H1 (cell line): ENCODE measurements around the gene ACP2. TPM values are rescaled to one million over a fixed set of nuclear protein-coding genes. Genes with fewer than 3 reads are reported as not detected.

Source experiments
- NRF1 ChIP-seq: IDR thresholded peaks from 2 replicates; pipeline ENCODE4 v1.6.1; 2011; ENCODE audit warnings: mild to moderate bottlenecking, low read depth, low read length, improper control_type of control experiment
- SP1 ChIP-seq: IDR thresholded peaks from 2 replicates; pipeline ENCODE4 v1.6.1; 2011; ENCODE audit warnings: low read depth, low read length
- polyA plus RNA-seq, 7 experiments: library from polyadenylated mRNA; depleted of rRNA in 3 of 7; stranded (reverse) in 5 of 7; unstranded in 2 of 7; fragments of >200 nt in 5 of 7; fragments of 200-250 nt in 2 of 7; gene quantifications; 1 replicate in 5 of 7; 2 replicates in 1 of 7; 4 replicates in 1 of 7; pipeline versions ENCODE4 v1.2.1 to v1.2.3, GENCODE V29; 2011 to 2013; ENCODE audit warnings: missing spikeins in 2 of 7, mixed read lengths in 2 of 7
- total RNA-seq: library from RNA; stranded (reverse); fragmentation: NEBNext Ultra II Directional; extraction: Animal tissue kit (Norgen Biotek cat#: 25700); gene quantifications from 2 replicates; pipeline ENCODE4 v1.2.1, GENCODE V29; 2021
- TF ChIP-seq, protein P1 (sequence below): fragments of 300-600 bp; sonication (generic); IDR thresholded peaks from 2 replicates; pipeline ENCODE4 v1.7.1; 2012; ENCODE audit warnings: low read length, moderate library complexity, mild to moderate bottlenecking, inconsistent platforms; ENCODE audit not compliant: insufficient replicate concordance

Gene ACP2
- total and polyA plus RNA-seq, 2 of the 8 experiments (the other 6 are each of a cell fraction or from before 2014, with no cell fraction given): 17.8 to 19.8 TPM

DNA sequence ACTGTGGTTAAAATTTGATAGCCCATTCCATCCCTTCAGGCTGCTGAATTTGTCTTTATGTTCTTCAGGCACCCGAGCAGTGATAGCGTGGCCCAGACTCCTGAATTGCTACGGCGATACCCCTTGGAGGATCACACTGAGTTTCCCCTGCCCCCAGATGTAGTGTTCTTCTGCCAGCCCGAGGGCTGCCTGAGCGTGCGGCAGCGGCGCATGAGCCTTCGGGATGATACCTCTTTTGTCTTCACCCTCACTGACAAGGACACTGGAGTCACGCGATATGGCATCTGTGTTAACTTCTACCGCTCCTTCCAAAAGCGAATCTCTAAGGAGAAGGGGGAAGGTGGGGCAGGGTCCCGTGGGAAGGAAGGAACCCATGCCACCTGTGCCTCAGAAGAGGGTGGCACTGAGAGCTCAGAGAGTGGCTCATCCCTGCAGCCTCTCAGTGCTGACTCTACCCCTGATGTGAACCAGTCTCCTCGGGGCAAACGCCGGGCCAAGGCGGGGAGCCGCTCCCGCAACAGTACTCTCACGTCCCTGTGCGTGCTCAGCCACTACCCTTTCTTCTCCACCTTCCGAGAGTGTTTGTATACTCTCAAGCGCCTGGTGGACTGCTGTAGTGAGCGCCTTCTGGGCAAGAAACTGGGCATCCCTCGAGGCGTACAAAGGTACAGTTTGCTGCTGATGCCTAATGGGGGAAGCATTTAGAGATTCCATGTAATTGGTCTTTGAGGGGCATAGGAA, 26.1 kb upstream of the ACP2 start (continued):
- TF ChIP-seq, protein P1, sequence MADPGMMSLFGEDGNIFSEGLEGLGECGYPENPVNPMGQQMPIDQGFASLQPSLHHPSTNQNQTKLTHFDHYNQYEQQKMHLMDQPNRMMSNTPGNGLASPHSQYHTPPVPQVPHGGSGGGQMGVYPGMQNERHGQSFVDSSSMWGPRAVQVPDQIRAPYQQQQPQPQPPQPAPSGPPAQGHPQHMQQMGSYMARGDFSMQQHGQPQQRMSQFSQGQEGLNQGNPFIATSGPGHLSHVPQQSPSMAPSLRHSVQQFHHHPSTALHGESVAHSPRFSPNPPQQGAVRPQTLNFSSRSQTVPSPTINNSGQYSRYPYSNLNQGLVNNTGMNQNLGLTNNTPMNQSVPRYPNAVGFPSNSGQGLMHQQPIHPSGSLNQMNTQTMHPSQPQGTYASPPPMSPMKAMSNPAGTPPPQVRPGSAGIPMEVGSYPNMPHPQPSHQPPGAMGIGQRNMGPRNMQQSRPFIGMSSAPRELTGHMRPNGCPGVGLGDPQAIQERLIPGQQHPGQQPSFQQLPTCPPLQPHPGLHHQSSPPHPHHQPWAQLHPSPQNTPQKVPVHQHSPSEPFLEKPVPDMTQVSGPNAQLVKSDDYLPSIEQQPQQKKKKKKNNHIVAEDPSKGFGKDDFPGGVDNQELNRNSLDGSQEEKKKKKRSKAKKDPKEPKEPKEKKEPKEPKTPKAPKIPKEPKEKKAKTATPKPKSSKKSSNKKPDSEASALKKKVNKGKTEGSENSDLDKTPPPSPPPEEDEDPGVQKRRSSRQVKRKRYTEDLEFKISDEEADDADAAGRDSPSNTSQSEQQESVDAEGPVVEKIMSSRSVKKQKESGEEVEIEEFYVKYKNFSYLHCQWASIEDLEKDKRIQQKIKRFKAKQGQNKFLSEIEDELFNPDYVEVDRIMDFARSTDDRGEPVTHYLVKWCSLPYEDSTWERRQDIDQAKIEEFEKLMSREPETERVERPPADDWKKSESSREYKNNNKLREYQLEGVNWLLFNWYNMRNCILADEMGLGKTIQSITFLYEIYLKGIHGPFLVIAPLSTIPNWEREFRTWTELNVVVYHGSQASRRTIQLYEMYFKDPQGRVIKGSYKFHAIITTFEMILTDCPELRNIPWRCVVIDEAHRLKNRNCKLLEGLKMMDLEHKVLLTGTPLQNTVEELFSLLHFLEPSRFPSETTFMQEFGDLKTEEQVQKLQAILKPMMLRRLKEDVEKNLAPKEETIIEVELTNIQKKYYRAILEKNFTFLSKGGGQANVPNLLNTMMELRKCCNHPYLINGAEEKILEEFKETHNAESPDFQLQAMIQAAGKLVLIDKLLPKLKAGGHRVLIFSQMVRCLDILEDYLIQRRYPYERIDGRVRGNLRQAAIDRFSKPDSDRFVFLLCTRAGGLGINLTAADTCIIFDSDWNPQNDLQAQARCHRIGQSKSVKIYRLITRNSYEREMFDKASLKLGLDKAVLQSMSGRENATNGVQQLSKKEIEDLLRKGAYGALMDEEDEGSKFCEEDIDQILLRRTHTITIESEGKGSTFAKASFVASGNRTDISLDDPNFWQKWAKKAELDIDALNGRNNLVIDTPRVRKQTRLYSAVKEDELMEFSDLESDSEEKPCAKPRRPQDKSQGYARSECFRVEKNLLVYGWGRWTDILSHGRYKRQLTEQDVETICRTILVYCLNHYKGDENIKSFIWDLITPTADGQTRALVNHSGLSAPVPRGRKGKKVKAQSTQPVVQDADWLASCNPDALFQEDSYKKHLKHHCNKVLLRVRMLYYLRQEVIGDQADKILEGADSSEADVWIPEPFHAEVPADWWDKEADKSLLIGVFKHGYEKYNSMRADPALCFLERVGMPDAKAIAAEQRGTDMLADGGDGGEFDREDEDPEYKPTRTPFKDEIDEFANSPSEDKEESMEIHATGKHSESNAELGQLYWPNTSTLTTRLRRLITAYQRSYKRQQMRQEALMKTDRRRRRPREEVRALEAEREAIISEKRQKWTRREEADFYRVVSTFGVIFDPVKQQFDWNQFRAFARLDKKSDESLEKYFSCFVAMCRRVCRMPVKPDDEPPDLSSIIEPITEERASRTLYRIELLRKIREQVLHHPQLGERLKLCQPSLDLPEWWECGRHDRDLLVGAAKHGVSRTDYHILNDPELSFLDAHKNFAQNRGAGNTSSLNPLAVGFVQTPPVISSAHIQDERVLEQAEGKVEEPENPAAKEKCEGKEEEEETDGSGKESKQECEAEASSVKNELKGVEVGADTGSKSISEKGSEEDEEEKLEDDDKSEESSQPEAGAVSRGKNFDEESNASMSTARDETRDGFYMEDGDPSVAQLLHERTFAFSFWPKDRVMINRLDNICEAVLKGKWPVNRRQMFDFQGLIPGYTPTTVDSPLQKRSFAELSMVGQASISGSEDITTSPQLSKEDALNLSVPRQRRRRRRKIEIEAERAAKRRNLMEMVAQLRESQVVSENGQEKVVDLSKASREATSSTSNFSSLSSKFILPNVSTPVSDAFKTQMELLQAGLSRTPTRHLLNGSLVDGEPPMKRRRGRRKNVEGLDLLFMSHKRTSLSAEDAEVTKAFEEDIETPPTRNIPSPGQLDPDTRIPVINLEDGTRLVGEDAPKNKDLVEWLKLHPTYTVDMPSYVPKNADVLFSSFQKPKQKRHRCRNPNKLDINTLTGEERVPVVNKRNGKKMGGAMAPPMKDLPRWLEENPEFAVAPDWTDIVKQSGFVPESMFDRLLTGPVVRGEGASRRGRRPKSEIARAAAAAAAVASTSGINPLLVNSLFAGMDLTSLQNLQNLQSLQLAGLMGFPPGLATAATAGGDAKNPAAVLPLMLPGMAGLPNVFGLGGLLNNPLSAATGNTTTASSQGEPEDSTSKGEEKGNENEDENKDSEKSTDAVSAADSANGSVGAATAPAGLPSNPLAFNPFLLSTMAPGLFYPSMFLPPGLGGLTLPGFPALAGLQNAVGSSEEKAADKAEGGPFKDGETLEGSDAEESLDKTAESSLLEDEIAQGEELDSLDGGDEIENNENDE: no peak
- TF ChIP-seq NRF1: no peak
- TF ChIP-seq SP1: no peak
